Mucosa of gallbladder (tissue), 1 donor: ENCODE measurements around the gene PON3. TPM values are rescaled to one million over a fixed set of nuclear protein-coding genes. Genes with fewer than 3 reads are reported as not detected.
A peak's percentile ranks its signal among the peaks of the same experiment; 100 is the strongest.

Experiments used
- DNase-seq: peaks from one replicate; pipeline ENCODE4 v3.0.0-alpha.2; 2020; ENCODE audit warnings: low spot score
- total RNA-seq: library from RNA; stranded (reverse); gene quantifications from one replicate; pipeline ENCODE4 v1.2.1, GENCODE V29; 2021
- donor health status: DM: no; HTN: no; CAD: no.

Gene PON3
- total RNA-seq = 14.0 TPM

DNA sequence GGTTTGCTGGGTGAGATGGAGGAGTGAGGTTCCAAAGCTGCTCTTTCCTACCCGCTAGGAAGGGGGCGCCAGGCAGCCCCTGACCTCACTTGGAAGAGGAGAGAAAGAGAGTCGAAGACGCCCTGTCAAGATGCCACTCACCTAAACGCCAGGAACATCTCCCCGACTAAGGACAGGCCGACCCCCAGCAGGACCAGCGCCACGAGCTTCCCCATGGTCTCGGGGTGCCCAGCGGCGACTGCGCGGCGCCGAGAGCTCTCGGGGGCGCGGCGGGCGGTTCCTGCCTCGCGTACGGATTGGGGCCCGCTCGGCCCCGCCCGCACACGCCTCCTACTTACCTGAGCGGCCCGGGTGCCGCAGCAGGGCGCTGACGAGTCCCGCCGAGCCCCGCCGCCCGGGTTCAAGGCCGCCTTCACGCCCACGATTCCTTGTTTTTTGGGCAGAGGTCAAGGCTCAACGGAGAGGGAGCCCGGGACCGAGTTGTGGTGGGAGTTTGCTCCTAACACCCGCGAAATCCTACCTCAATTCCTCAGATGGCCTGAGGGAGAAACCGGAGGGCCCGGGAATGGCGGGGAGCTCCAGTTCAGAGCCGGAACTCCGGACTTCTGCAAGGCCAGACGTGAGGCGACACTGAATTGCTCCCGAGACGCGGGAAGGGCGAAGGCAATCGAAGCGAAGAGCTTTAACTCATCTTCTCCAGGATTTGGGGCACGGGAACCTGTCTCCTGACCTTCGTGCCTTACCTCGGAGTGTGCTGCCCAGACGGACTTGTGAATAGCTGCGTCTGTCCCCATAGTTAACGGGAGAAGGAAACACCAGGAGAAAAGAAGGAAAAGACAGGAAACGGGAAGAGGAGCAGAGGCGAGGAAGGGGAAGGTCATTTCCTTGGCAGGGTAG lies at the start of gene PON3:
PON3 (minus strand) TSS at position 240 of the 897 bp plus-strand sequence; CDS start at position 215, 25 bp downstream.
- DNase-seq = no peak

DNA sequence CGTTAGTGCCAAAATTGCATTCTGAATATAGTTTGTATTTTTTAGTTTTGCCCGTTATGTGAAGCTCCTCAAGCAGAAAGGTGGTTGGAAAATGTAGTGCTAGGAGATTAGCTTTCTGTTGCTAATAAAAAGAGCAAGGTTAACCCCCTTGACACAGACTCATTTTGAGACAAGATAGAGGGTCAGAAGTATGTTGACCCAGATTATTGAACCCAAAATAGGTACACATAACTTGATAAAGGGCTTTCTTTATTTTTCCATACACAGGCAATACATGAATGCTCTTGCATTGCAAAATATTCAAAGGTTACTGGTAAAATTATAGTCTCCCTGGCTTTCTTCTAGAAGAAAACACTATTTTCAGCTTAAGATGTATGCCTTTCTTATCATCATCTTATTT lies 48.6 kb upstream of the PON3 start:
- DNase-seq = no peak

DNA sequence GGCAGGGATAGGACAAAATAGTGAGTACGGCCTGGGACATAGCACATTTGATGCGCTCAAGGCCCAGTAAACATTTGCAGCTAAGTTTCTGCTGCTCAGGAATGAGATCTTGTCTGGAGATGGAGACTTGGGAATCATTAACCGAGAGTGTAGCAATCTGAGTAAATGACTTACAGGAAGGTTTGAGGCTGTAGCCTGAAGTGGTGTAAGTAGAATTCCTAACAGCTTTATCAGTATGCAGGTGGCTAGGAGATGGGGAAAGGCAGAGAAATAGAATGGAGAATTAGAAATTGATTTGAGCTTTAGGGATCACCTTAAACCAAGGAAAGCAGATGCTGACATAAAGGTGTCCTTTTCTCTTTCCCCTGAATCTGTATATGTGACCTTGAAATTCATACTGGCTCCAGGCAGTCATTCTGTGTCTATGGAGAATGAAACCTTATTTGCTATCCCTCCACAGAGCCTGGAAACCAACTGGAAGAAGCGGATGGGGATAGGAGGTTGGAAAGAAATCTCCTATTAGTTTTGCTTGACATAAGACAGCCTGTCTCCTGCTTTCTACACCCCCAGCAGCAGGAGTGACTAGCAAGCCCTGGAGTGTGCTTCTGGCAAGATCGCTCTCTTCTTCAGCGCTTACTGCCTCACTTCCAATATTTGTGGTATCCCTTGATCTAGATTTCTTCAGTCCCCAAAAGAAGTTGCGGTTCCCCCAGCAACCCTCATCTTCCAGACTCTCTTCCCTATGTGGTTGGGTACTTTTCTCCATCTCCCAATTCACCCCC lies 45.1 kb upstream of the PON3 start:
- peak; percentile 17 for DNase-seq

DNA sequence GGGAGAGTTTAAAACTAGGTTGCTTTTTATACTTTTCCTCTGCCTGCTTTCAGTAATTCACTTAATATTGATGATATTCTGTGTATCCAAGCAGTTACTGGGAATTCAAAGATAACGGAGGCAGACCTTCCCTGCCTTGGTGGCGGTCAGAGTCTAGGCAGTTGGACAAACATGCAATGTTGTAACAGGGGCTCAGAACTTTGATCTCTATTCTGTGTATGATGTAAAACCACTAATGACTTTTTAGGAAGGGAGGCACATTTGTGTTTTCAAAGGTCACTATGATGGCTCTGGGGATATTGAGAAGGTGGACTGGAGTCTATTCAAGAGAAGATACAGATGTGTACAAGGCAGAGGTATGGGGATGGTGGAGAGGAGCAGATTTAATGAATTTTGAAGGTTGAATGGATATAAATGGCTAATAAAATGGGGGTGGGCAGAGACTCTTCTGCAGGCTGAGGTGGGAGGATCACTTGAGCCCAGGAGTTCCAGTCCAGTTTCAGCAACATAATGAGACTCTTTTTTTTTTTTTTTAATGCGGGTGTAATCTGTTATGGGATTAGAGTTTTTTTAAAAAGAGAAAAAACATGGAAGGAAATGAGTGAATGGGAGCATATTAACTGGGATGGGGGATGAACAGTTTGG lies 44.3 kb upstream of the PON3 start:
- no peak for DNase-seq

DNA sequence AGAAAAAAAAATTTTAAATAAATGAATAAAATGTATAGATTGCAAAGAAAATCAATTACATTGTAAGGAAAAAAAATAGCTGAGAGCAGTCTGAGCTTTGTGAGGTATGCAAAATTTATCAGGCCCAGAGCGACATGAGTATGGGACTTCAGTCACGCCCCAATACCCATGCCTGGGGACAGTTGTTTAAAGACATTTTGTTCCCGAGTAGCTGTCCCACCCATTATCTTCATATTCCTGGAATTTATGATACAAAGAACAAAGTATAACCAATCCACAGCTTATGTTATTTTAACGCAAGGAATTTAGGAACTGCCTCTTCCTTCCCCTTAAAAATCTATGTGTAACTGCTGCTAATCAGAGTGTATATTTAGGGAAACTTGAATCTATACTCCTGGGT lies 40.2 kb upstream of the PON3 start:
- DNase-seq = no peak

DNA sequence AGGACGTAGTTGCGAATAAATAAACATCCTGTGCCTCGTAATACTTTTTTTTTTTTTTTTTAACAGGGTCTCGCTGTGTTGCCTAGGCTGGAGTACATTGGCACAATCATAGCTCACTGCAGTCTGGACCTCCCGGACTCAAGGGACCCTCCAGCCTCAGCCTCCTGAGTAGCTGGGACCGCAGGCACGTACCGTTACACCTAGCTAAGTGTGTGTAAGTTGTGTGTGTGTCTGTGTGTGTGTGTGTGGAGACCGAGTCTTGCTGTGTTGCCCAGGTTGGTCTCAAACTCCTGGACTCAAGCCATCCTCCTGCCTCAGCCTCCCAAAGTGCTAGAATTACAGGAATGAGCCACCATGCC lies 39.2 kb upstream of the PON3 start:
- no peak for DNase-seq

DNA sequence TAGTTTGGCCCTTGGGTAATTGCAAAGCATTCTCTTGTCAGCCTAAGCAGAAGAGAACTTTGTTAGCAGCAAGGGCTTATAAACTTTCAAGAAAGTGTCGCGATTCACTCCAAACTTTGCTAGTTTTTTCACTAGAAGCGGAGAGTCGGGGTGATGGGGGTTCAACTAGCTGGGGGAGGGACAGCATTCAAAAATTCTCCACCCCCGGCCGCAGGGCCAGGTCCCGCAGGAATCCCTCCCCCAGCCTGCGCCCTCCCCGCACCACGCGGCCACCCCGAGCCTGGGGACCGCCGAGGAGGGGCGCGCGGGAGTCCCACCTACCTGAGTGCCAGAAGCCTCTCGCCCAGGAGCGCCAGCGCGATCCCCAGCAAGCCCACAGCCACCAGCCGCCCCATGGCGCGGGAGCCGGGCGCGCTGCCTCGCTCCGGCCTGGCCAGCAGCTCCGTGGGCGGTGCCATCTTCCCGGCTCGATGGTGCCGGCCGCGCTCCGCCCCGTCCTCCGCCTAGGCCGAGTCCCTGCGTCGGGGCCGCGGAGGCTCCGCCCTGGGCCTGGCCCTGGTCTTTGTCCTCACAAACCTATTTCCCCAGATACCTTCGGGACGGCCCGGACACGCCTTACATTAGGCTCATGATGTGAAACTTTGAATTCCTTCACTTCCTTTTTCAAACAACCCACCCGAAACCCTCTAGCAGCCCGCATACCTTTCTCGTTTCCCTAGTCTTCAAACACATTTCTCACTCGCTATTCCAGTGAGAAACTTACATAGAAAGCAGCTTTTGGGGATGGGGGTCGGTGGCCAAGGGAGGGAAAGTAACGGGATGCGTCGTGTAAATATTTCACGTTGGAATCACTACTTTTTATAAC lies 38.6 kb upstream of the PON3 start, which contains the start of gene PON2:
PON2 (minus strand) TSS at position 472 of the 865 bp plus-strand sequence; CDS start at position 395, 77 bp downstream.
- DNase-seq = peak; percentile 79

DNA sequence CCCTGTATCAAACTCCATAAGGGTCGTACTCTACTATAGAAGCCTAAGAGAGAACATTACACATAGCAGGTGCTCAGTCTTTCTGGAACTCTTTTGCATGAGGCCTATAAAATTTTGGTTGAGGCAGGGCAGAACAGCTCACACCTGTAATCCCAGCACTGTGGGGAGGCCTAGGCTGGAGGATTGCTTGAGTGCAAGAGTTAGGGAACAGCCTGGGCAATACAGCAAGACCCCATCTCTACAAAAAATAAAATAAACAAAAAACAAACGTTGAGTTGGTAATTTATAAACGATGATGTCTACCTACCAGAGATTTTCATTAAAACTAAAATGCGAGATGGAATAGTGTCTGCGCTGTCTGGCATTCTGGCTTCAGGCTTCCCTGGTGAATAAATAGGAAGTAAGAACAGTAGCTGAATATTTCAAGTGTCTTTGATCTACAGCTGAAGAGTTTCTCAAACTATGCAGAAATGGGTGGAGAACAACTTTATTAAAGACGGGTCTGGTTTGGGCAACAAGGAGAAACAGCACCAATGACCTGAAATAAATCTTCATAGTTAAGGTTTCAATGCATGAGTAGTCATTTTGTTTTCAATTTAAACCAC lies 37.9 kb upstream of the PON3 start:
- no peak for DNase-seq

DNA sequence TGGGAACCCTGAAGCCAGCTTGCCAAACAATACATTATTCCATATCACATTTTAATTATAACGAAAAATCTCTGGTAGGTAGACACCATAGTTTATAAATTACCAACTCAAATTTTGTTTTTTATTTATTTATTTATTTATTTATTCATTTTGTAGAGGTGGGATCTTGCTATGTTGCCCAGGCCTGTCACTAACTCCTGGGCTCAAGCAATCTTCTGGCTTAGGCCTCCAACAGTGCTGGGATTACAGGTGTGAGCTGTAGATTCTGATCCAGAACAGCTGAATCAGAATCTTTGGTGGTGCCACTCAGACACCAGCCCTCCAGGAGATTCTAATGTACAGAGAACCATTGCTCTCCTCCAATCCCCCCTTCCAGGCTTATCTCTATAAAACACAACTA lies 37.0 kb upstream of the PON3 start:
- DNase-seq = no peak

DNA sequence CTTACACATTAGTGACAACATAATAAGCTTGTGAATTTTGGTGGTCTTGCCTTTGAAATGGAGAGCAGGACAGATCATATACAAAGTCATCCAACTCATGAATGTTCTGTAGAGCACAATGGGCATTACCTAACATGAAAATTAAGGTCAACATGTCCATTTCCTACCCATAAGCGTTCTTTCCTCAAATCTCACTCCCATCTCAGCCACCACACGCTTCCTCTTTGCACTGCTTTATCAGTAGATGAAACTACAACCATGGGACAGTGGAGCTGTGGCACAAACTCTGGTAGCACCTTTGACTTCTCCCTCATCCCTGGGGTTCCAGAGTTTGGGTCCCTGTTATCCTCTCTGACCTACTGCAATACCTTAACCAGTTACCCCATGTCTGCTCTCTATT lies 36.4 kb upstream of the PON3 start:
- no peak for DNase-seq

DNA sequence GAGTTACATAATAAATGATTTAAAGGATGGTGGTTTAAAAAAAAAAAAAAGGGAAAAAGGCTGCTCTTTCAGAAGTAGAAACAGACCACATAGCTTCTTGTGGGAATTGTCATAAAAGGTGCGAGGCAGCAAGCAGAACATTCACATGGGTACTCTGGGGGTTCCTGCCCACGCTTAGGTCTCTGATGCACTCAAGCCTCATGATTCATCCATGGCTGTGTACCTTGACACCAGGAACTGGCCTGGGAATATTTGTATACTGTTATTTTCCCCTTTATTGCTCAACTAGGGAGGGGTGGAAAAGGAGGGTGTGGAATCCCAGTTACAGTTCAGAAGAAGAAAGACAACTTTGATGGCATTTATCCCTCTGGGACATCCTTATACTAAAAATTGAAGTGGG lies 34.7 kb upstream of the PON3 start:
- peak; percentile 22 for DNase-seq

DNA sequence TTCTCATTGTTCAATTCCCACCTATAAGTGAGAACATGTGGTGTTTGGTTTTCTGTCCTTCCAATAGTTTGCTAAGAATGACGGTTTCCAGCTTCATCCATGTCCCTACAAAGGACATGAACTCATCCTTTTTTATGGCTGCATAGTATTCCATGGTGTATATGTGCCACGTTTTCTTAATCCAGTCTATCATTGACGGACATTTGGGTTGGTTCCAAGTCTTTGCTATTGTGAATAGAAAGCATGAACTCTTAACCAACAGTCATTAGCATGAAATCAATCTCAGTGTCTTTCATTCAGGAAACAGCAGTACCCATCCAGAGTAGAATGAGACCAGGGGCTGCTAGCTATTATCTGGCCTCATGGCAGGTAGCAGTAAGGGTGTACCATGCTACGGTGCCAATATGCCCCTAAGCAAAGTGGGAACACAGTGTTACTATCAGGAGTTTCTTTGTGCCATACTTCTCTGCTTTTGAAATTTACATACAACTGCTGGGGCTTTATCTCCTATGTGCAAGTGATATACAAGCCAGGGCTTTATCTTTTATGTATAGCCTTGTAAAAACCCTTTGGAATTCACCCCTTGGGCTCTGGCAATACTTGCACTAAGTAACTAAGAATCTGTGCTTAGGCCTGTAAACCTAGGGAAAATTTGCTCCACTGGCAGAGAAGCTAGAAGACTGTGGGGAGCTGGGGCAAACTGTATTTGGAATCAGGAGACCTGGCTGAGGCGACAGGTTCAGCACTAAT lies 33.2 kb upstream of the PON3 start:
- DNase-seq = no peak

DNA sequence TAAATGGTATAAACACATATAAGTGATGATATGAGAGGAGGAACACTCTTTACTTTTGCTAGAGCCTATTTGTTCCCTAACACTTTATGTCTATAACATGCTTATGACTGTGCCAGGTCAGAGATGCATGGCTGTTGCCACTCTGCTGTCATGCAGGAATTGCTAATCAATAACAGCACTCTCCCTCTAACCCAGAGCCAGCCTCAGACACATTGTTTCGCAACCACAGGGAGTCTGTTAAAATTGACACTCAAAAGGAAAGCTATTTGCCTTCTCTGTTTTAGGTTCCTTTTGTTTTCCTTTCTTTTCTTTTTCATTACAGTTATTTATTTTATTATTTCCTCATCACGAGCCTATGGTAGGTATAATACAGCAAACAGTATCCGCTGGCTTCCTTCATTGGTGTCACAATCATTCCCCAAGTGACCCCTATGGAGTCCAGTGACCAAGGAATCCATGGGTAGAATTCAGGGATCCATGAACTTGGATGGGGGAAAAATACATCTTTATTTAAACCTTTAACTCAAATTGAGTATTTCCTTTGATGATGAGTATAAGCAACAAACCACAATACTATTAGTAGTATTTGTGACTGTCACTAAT lies 31.8 kb upstream of the PON3 start:
- DNase-seq = peak; percentile 23

DNA sequence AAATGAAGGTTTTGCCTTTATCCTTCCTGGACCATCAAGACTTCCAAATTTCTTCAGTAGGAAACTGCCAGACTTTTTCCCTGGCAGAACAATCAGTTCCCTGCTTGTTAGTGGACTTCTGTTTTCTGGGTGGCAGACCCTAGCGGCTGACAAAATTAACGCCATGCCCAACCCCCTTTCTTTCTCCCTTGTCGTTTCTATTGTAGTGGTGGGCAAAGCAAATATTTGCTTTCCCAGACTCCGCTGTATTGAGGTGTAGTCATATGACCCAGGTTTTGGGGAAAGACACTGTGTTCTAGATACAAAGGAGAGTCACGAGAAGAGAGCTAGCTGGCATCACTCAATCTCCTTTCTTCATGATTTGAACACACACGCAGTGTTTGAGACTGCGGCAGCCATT lies 31.0 kb upstream of the PON3 start:
- no peak for DNase-seq

DNA sequence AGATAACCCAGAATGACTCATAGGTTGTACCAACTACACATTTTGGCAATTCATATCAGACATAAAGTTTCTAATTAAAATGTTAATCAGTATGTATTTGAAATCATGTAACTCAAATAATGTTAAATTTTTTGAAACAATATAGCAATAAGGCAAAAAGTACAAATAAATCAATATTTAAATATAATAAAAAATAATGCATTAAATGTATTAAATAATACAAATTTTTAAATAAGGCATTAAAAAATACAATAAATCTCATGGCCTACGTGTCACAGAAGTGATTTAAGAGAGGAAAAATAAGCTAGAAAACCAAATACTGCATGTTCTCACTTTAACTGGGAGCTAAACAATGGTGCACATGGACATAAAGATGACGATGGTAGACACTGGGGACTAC lies 29.5 kb upstream of the PON3 start:
- DNase-seq = no peak

DNA sequence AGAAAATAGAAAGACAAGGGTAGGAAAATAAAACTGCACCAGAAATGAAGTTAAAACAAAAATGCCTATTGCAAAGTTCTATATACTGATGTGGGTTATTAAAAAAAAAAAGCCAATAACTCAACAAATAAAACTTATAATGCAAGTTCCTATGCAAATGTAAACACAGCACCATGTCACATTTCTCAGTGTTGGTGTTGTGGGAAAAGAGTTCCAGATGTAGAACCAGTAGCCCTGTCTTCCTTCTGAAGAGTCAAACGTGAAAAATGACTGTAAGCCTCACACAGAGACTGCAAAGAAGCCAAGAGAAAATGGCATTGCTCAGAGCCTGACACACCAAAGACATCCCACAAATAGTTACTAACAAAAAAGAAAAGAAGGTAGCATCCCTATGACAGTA lies 28.5 kb upstream of the PON3 start:
- no peak for DNase-seq

DNA sequence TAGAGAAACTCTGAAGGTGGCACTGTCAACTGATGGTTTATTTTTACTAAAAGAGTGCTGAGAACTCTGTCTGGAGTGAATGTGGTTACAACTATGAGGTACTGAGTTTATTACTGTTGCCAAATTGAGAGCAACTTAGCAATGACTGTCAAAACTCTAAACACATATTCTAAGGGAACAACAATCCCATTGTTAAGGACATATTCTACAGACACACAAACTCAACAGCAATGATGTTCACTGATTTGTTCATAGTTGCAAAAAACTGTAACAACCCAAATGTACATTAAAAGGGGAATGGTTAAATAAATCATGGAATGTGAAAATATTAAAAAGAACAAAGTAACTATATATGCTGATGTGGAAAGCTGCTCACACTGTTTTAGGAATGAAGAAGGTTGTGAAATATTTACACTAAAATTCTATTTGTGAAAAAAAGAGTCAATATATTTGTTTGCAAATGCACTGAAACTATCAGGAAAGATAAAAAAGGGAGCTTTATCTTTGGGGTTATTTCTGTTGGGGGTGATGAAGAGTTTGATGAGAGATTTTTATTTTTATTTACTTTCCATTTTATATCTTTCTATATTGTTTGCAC lies 25.8 kb upstream of the PON3 start:
- DNase-seq = no peak

DNA sequence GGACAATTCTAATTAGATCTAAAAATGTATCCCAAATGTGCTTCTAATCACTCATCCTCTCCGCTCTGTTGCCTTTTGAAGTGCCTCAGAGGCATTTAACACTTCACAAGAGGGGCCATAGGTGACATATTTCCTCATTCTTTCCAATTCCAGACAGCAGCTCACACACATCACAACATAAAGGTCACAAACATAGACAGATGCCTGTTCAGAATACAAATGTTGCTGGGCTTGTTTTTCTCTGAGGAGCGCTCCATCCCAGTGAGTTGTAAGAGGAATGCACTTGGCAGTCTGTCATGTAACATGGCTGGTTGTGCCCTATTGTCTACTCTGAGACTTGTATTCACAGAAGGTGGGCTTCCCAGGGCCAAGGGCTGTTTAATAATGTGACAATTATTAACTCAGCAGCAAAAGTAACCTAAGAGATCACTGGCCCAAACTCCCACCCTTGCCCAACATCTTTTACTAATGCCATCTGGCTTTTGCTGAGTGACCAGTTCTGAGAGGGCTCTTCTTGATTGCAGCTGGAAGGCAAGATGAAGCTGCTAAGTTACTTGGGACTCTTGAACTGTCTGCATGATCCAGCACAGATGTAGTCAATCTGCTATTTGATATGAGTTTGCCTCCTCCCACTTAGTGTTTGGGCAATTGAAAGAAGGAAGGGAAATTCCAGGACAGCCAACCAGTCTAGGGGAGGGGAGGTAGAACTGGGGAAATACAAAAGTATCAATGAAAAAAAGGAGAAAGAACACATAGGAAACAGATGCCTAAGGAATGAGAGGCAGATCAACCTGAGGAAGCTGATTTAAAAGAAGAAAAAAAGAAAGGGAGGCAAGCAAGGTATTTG lies 25.0 kb upstream of the PON3 start:
- DNase-seq = no peak

DNA sequence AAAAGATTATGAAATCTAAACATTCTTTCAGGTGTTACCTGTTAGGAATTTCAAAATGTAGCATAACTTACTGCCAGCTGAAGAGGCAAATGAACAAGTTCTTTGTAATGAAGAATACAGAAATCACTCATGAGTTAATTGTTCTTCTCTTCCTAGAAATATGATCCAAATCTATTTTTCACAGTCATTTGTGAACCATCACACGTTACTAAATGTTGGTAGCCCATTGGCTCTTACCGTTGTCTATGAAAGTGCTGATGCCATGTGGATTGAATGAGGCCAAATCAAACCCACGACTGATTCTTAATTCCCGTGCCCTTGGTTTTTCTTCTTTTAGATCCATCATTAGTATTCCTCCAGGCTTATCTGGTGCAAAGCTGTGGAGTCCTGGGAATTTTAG lies 15.9 kb upstream of the PON3 start:
- no peak for DNase-seq
